ENCODE results near the gene EGF. TPM values are rescaled to one million over a fixed set of nuclear protein-coding genes. Genes with fewer than 3 reads are reported as not detected.

EGF gene
- total RNA-seq, 1 experiment from 2014 or later = 0.25 TPM

DNA sequence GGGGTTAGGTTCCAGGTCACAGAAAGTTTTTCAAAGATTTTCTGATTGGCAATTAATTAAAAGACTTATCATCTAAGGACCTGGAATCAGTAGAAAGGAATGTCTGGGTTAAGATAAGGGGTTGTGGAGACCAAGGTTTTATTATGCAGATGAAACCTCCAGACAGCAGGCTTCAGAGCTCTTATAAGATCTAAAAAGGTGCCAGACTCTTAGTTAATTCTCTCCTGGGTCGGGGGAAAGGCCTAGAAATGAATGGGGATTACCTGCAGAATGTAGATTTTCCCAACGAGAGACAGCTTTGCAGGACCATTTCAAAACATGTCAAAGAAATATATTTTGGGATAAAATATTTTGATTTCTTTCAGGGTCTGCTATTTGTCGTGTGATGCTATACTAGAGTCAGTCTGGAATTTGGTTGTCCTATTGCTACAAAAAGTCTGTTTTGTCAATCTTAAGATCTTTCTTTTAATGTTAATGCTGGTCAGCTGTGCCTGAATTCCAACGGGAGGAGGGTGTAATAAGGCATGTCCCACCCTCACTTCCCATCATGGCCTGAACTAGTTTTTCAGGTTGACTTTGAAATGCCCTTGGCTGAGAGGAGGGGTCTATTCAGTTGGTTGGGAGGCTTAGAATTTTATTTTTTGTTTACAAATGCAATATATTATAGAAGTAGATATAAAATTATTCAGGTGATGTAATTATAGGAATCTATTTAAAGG lies 15.8 kb downstream of the EGF start:
- no peak overlapping the region for H3K4me3 Mint-ChIP-seq (ENCODE audit: unreplicated experiment)
- ChIA-PET POLR2A (no interaction called here), CTCF (no interaction called here)
- Histone ChIP-seq H3K9me3 (no peaks in the 10 kb centered on the region; the same call in 1 of the 2 replicates), H3K27me3 (replicated peaks; ENCODE audit: control insufficient read depth, insufficient read depth, low read length) (no peaks in the 10 kb centered on the region), H3K4me3 (ENCODE audit: low read depth, low read length) (no peak overlapping the region), H3K36me3 (ENCODE audit: control insufficient read depth, insufficient read depth, low read length) (no peaks in the 10 kb centered on the region), H3K4me1 (no peaks in the 10 kb centered on the region)
- H3K27ac Mint-ChIP-seq (ENCODE audit: unreplicated experiment) = no peak overlapping the region
- intact Hi-C loops (cut with micrococcal nuclease; ENCODE audit: unreplicated experiment) = no loop called here
- BruUV-seq (replicated peaks) = no TSS peak
- DNase-seq = no peak
- H3K4me1 Mint-ChIP-seq (ENCODE audit: low read depth, unreplicated experiment) = no peaks in the 10 kb centered on the region
- no peaks in the 10 kb centered on the region for H3K36me3 Mint-ChIP-seq (ENCODE audit: insufficient read depth, unreplicated experiment)
- no peaks in the 10 kb centered on the region for H3K27me3 Mint-ChIP-seq (ENCODE audit: insufficient read depth, unreplicated experiment)
- TF ChIP-seq, protein P1, sequence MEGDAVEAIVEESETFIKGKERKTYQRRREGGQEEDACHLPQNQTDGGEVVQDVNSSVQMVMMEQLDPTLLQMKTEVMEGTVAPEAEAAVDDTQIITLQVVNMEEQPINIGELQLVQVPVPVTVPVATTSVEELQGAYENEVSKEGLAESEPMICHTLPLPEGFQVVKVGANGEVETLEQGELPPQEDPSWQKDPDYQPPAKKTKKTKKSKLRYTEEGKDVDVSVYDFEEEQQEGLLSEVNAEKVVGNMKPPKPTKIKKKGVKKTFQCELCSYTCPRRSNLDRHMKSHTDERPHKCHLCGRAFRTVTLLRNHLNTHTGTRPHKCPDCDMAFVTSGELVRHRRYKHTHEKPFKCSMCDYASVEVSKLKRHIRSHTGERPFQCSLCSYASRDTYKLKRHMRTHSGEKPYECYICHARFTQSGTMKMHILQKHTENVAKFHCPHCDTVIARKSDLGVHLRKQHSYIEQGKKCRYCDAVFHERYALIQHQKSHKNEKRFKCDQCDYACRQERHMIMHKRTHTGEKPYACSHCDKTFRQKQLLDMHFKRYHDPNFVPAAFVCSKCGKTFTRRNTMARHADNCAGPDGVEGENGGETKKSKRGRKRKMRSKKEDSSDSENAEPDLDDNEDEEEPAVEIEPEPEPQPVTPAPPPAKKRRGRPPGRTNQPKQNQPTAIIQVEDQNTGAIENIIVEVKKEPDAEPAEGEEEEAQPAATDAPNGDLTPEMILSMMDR (IDR thresholded peaks at IDR 0.05; ENCODE audit: insufficient read depth in 1 of 2, low read depth in 1 of 2, low read length in 1 of 2, severe bottlenecking in 1 of 2, unreplicated experiment in 1 of 2) = no peak
- no peaks in the 10 kb centered on the region for H3K9me3 Mint-ChIP-seq (ENCODE audit: unreplicated experiment)

DNA sequence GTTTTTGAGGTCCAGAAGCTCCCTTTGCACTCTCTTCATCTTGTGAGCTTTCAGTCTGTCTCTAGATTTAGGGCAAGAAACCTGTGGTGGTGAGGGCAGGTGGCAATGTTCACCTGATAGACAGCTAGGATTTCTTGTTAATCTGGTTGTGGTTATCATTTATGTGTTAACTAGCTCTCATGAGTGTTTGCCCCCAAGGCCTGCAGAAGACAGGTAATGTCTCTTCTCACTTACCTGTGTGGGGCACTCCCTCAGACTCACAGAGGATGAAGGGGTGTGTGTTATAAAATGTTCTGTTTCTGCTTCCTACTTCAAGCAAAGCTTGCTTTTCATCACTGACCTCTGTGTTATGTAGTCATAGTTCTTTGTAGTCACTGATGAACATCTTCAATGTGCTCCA lies 17.8 kb downstream of the EGF start:
- POLR2A ChIA-PET = no interaction called here
- Mint-ChIP-seq H3K27ac (ENCODE audit: unreplicated experiment) (no peak overlapping the region), H3K9me3 (ENCODE audit: unreplicated experiment) (no peaks in the 10 kb centered on the region), H3K4me1 (ENCODE audit: low read depth, unreplicated experiment) (no peaks in the 10 kb centered on the region), H3K27me3 (ENCODE audit: insufficient read depth, unreplicated experiment) (no peaks in the 10 kb centered on the region), H3K36me3 (ENCODE audit: insufficient read depth, unreplicated experiment) (no peaks in the 10 kb centered on the region), H3K4me3 (ENCODE audit: unreplicated experiment) (no peak overlapping the region)
- CTCF ChIA-PET = no interaction called here
- no peak for DNase-seq
- intact Hi-C loops (cut with micrococcal nuclease; ENCODE audit: unreplicated experiment) = no loop called here
- Histone ChIP-seq H3K4me1 (no peaks in the 10 kb centered on the region), H3K9me3 (no peaks in the 10 kb centered on the region; the same call in 1 of the 2 replicates), H3K27me3 (replicated peaks; ENCODE audit: control insufficient read depth, insufficient read depth, low read length) (no peaks in the 10 kb centered on the region), H3K4me3 (ENCODE audit: low read depth, low read length) (no peak overlapping the region), H3K36me3 (ENCODE audit: control insufficient read depth, insufficient read depth, low read length) (no peaks in the 10 kb centered on the region)
- TF ChIP-seq, protein P1 (IDR thresholded peaks at IDR 0.05; ENCODE audit: insufficient read depth in 1 of 2, low read depth in 1 of 2, low read length in 1 of 2, severe bottlenecking in 1 of 2, unreplicated experiment in 1 of 2) = no peak
- no TSS peak for BruUV-seq (replicated peaks)

DNA sequence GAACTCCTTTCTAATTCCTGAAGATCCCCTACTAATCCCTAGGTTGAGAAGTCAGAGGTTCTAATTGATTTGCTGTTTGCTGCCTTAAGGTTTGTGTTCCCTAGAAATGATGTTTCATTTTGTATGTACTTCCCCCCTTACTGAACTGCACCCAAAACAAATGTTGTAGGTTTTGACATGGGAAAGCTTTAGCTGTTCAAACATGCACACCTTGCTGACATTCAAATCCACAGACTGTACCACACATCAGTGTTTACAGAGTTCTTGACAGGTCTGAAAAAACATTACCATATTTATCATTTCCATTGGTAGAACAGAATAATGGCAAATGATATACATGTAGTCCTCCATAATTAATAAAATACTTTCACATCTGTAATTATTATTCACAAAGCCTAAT lies 18.2 kb downstream of the EGF start:
- POLR2A ChIA-PET = no interaction called here
- CTCF ChIA-PET = no interaction called here

More for the DNA sequence above, 18.2 kb downstream of the EGF start:
- no peak for DNase-seq
- H3K9me3 Mint-ChIP-seq (ENCODE audit: unreplicated experiment) = no peaks in the 10 kb centered on the region
- H3K4me1 Mint-ChIP-seq (ENCODE audit: low read depth, unreplicated experiment) = no peaks in the 10 kb centered on the region
- Histone ChIP-seq H3K9me3 (no peaks in the 10 kb centered on the region; the same call in 1 of the 2 replicates), H3K4me1 (no peaks in the 10 kb centered on the region), H3K4me3 (ENCODE audit: low read depth, low read length) (no peak overlapping the region), H3K36me3 (ENCODE audit: control insufficient read depth, insufficient read depth, low read length) (no peaks in the 10 kb centered on the region), H3K27me3 (replicated peaks; ENCODE audit: control insufficient read depth, insufficient read depth, low read length) (no peaks in the 10 kb centered on the region)
- H3K27ac Mint-ChIP-seq (ENCODE audit: unreplicated experiment) = no peak overlapping the region
- H3K36me3 Mint-ChIP-seq (ENCODE audit: insufficient read depth, unreplicated experiment) = no peaks in the 10 kb centered on the region
- intact Hi-C loops (cut with micrococcal nuclease; ENCODE audit: unreplicated experiment) = no loop called here
- H3K4me3 Mint-ChIP-seq (ENCODE audit: unreplicated experiment) = no peak overlapping the region
- BruUV-seq (replicated peaks) = no TSS peak
- no peaks in the 10 kb centered on the region for H3K27me3 Mint-ChIP-seq (ENCODE audit: insufficient read depth, unreplicated experiment)
- TF ChIP-seq, protein P1 (IDR thresholded peaks at IDR 0.05; ENCODE audit: insufficient read depth in 1 of 2, low read depth in 1 of 2, low read length in 1 of 2, severe bottlenecking in 1 of 2, unreplicated experiment in 1 of 2) = no peak
